H9 (cell line): ENCODE data around the gene ODR4. TPM values are rescaled to one million over a fixed set of nuclear protein-coding genes. Genes with fewer than 3 reads are reported as not detected.

Experiments
- DNase-seq: peaks from one replicate; pipeline ENCODE4 v3.0.0-alpha.2; 2017
- H2AFZ ChIP-seq: one replicate; pipeline ENCODE4 v1.6.1; 2013; ENCODE audit warnings: mild to moderate bottlenecking, low read length, control low read depth, moderate library complexity
- H2AK5ac ChIP-seq: 2 replicates; pipeline ENCODE4 v1.6.1; 2013; ENCODE audit warnings: low read length, control low read depth, mixed read lengths; ENCODE audit not compliant: insufficient read length
- H2BK120ac ChIP-seq: one replicate; pipeline ENCODE4 v1.6.1; 2013; ENCODE audit warnings: low read depth, mild to moderate bottlenecking, low read length, control low read depth, inconsistent platforms; ENCODE audit not compliant: poor library complexity, severe bottlenecking
- H2BK12ac ChIP-seq: 2 replicates; pipeline ENCODE4 v1.6.1; 2013; ENCODE audit warnings: low read length, control low read depth, mixed read lengths, low read depth; ENCODE audit not compliant: insufficient read length
- H2BK15ac ChIP-seq: 2 replicates; pipeline ENCODE4 v1.6.1; 2013; ENCODE audit warnings: low read depth, low read length, control low read depth
- H2BK20ac ChIP-seq: one replicate; pipeline ENCODE4 v1.6.1; 2013; ENCODE audit warnings: low read depth, mild to moderate bottlenecking, low read length, control low read depth, inconsistent platforms; ENCODE audit not compliant: poor library complexity, severe bottlenecking
- H2BK5ac ChIP-seq: 2 replicates; pipeline ENCODE4 v1.6.1; 2013; ENCODE audit warnings: low read length, control low read depth, mixed read lengths; ENCODE audit not compliant: insufficient read length
- H3K14ac ChIP-seq: 2 replicates; pipeline ENCODE4 v1.6.1; 2013; ENCODE audit warnings: low read length, control low read depth; ENCODE audit not compliant: insufficient read depth
- H3K18ac ChIP-seq: 2 replicates; pipeline ENCODE4 v1.6.1; 2013; ENCODE audit warnings: low read depth, mild to moderate bottlenecking, mixed read lengths, low read length, control low read depth; ENCODE audit not compliant: insufficient read length
- H3K23ac ChIP-seq: 2 replicates; pipeline ENCODE4 v1.6.1; 2013; ENCODE audit warnings: low read length, control low read depth, mixed read lengths, low read depth; ENCODE audit not compliant: insufficient read length
- H3K23me2 ChIP-seq: 2 replicates; pipeline ENCODE4 v1.6.1; 2013; ENCODE audit warnings: low read depth, mild to moderate bottlenecking, mixed read lengths, low read length, control low read depth; ENCODE audit not compliant: insufficient read length, poor library complexity, severe bottlenecking
- H3K27ac ChIP-seq: 2 replicates; pipeline ENCODE4 v1.5.1; 2013; ENCODE audit warnings: low read length, control low read depth, mixed read lengths, low read depth; ENCODE audit not compliant: insufficient read length
- H3K27me3 ChIP-seq: 2 replicates; pipeline ENCODE4 v1.6.1; 2013; ENCODE audit warnings: low read length, control low read depth, inconsistent platforms; ENCODE audit not compliant: insufficient read depth
- H3K4ac ChIP-seq: 2 replicates; pipeline ENCODE4 v1.6.1; 2013; ENCODE audit warnings: low read depth, mild to moderate bottlenecking, control low read depth, inconsistent platforms, low read length, moderate library complexity
- H3K4me1 ChIP-seq: 2 replicates; pipeline ENCODE4 v1.6.1; 2013; ENCODE audit warnings: low read length, control low read depth, inconsistent platforms; ENCODE audit not compliant: insufficient read depth
- H3K4me2 ChIP-seq: 2 replicates; pipeline ENCODE4 v1.6.1; 2013; ENCODE audit warnings: low read length, control low read depth, mixed read lengths; ENCODE audit not compliant: insufficient read length, insufficient read depth
- H3K56ac ChIP-seq: 2 replicates; pipeline ENCODE4 v1.6.1; 2013; ENCODE audit warnings: low read depth, mild to moderate bottlenecking, mixed read lengths, low read length, control low read depth; ENCODE audit not compliant: insufficient read length
- H3K79me1 ChIP-seq: 2 replicates; pipeline ENCODE4 v1.6.1; 2013; ENCODE audit warnings: low read depth, mild to moderate bottlenecking, moderate library complexity, low read length, control low read depth, inconsistent platforms; ENCODE audit not compliant: insufficient read depth, poor library complexity, severe bottlenecking
- H3K79me2 ChIP-seq: 2 replicates; pipeline ENCODE4 v1.6.1; 2013; ENCODE audit warnings: low read length, control low read depth, inconsistent platforms; ENCODE audit not compliant: insufficient read depth
- H3K9ac ChIP-seq: 2 replicates; pipeline ENCODE4 v1.6.1; 2013; ENCODE audit warnings: low read length, control low read depth, mixed read lengths; ENCODE audit not compliant: insufficient read length; ENCODE audit errors: extremely low read depth
- H3K9me3 ChIP-seq: one replicate; pipeline ENCODE4 v1.6.1; 2013; ENCODE audit warnings: low read depth, low read length, inconsistent platforms; ENCODE audit not compliant: control insufficient read depth
- H3T11ph ChIP-seq: one replicate; pipeline ENCODE4 v1.6.1; 2013; ENCODE audit warnings: mild to moderate bottlenecking, low read length, control low read depth, inconsistent platforms
- H4K20me1 ChIP-seq: one replicate; pipeline ENCODE4 v1.6.1; 2013; ENCODE audit not compliant: control insufficient read depth, insufficient read length, insufficient read depth
- H4K5ac ChIP-seq: 2 replicates; pipeline ENCODE4 v1.6.1; 2013; ENCODE audit warnings: low read depth, mild to moderate bottlenecking, mixed read lengths, low read length, control low read depth; ENCODE audit not compliant: insufficient read length
- H4K8ac ChIP-seq: replicated peaks from 2 replicates; pipeline ENCODE4 v1.6.1; 2013; ENCODE audit warnings: low read length, control low read depth, mixed read lengths, low read depth; ENCODE audit not compliant: insufficient read length
- H4K91ac ChIP-seq: 2 replicates; pipeline ENCODE4 v1.6.1; 2013; ENCODE audit warnings: low read depth, mild to moderate bottlenecking, moderate library complexity, mixed read lengths, low read length, control low read depth; ENCODE audit not compliant: insufficient read length
- H3K27ac Mint-ChIP-seq, 3 experiments: 2 replicates in 2 of 3; 3 replicates in 1 of 3; pipeline ENCODE4 v1.8.0; 2020 to 2021; ENCODE audit warnings: mixed read lengths in 3 of 3, mild to moderate bottlenecking in 1 of 3, moderate library complexity in 1 of 3
- H3K27me3 Mint-ChIP-seq: 2 replicates; pipeline ENCODE4 v1.8.0; 2021; ENCODE audit warnings: low read depth, mild to moderate bottlenecking, moderate library complexity, mixed read lengths
- H3K36me3 Mint-ChIP-seq, 3 experiments: 2 replicates in 2 of 3; 3 replicates in 1 of 3; pipeline ENCODE4 v1.8.0; 2020 to 2021; ENCODE audit warnings: low read depth in 3 of 3, mixed read lengths in 3 of 3; ENCODE audit not compliant: insufficient read depth in 1 of 3
- H3K4me1 Mint-ChIP-seq, 2 experiments: 2 replicates each; pipeline ENCODE4 v1.8.0; 2020; ENCODE audit warnings: mixed read lengths in 2 of 2
- H3K4me3 Mint-ChIP-seq, 2 experiments: 2 replicates in 1 of 2; 3 replicates in 1 of 2; pipeline ENCODE4 v1.8.0; 2020 to 2021; ENCODE audit warnings: mild to moderate bottlenecking in 2 of 2, mixed read lengths in 2 of 2, moderate library complexity in 1 of 2
- H3K9me3 Mint-ChIP-seq, 2 experiments: 2 replicates in 1 of 2; 3 replicates in 1 of 2; pipeline ENCODE4 v1.8.0; 2020; ENCODE audit warnings: mild to moderate bottlenecking in 2 of 2, mixed read lengths in 2 of 2, moderate library complexity in 1 of 2
- WGBS: extraction: QIAGEN DNeasy Blood & Tissue Kit; methylation state at CpG from one replicate; pipeline ENCODE4 v1.1.7; 2013; ENCODE audit warnings: missing lambda C conversion rate, low lambda C conversion rate, mixed read lengths; ENCODE audit not compliant: insufficient read length; ENCODE audit errors: extremely low coverage; 5-methylcytosine and 5-hydroxymethylcytosine counted together
- total RNA-seq: library from RNA; stranded (reverse); gene quantifications from 2 replicates; pipeline ENCODE4 v1.2.1, GENCODE V29; 2021
- TF ChIP-seq, protein P1 (sequence below): fragments of 200-600 bp; sonication (generic); conservative IDR thresholded peaks from 3 replicates; pipeline ENCODE4 v1.8.0; 2021; ENCODE audit warnings: antibody characterized with exemption, mild to moderate bottlenecking

ODR4 gene
- total RNA-seq, 1 experiment from 2014 or later = 17.1 TPM

DNA sequence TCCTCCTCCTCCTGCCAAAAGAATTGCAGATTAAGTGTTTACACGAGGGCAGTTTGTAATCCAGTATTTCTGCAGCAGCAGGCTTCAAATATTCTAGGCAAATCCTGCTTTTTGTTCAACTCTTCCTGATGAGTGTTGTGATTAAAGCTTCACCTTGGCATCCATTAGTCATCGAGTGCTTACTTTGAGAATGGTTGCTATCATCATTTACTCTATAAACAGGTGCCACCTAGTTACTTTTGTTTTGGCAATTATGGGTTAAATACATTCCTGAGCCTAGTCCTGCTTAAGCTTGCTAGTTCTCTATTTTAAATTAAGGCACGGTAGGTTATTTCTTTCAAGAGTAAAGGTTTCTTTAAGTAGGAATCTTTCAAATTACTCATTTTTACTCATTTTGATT lies 64.9 kb downstream of the ODR4 start:
- WGBS = no CpG with 5 or more reads among the region's 3 CpGs
- Histone ChIP-seq H2BK120ac (no peak overlapping the region), H3K56ac (no peak overlapping the region), H3K9ac (no peak overlapping the region), H3T11ph (no peak overlapping the region), H2AK5ac (no peak overlapping the region), H4K8ac (no peak overlapping the region), H2BK15ac (no peak overlapping the region), H3K23me2 (no peaks in the 10 kb centered on the region), H2BK5ac (no peak overlapping the region), H4K91ac (no peak overlapping the region), H3K23ac (no peak overlapping the region), H3K4me2 (no peak overlapping the region), H2AFZ (no peak overlapping the region), H3K18ac (no peak overlapping the region), H3K9me3 (no peaks in the 10 kb centered on the region), H4K5ac (no peak overlapping the region), H3K14ac (no peak overlapping the region), H3K4ac (no peak overlapping the region), H4K20me1 (no peaks in the 10 kb centered on the region), H3K79me1 (no peaks in the 10 kb centered on the region), H2BK20ac (no peak overlapping the region), H3K79me2 (no peaks in the 10 kb centered on the region), H3K27ac (no peak overlapping the region), H3K4me1 (no peaks in the 10 kb centered on the region), H3K27me3 (no peaks in the 10 kb centered on the region), H2BK12ac (no peak overlapping the region)
- Mint-ChIP-seq H3K9me3 (no peaks in the 10 kb centered on the region), H3K4me3 (no peak overlapping the region), H3K27ac (no peak overlapping the region; a peak in 2 of 7 replicates), H3K27me3 (no peaks in the 10 kb centered on the region), H3K36me3 (no peaks in the 10 kb centered on the region), H3K4me1 (peaks cover 5 to 9% of the 10 kb centered on the region in 2 experiments)
- no peak for DNase-seq
- TF ChIP-seq, protein P1, sequence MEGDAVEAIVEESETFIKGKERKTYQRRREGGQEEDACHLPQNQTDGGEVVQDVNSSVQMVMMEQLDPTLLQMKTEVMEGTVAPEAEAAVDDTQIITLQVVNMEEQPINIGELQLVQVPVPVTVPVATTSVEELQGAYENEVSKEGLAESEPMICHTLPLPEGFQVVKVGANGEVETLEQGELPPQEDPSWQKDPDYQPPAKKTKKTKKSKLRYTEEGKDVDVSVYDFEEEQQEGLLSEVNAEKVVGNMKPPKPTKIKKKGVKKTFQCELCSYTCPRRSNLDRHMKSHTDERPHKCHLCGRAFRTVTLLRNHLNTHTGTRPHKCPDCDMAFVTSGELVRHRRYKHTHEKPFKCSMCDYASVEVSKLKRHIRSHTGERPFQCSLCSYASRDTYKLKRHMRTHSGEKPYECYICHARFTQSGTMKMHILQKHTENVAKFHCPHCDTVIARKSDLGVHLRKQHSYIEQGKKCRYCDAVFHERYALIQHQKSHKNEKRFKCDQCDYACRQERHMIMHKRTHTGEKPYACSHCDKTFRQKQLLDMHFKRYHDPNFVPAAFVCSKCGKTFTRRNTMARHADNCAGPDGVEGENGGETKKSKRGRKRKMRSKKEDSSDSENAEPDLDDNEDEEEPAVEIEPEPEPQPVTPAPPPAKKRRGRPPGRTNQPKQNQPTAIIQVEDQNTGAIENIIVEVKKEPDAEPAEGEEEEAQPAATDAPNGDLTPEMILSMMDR = no peak
